Middle frontal gyrus (tissue), 1 donor: ENCODE results near the gene RNU6-7.

ENCODE experiments used
- DNase-seq: peaks from one replicate; pipeline ENCODE4 v3.0.0-alpha.2; 2015; ENCODE audit warnings: low spot score; ENCODE audit errors: extremely low spot score

The RNU6-7 gene

GRCh38 chr14:32201816-32202490, at the start of gene RNU6-7:
RNU6-7 (plus strand) TSS chr14:32202045.
- DNase-seq = no peak

- no peak for DNase-seq
Observed at GRCh38 chr14:32166029-32166428, 35.8 kb upstream of the RNU6-7 start.

- no peak for DNase-seq
Observed at GRCh38 chr14:32166924-32167323, 34.9 kb upstream of the RNU6-7 start.

GRCh38 chr14:32167907-32168306, 33.9 kb upstream of the RNU6-7 start:
- no peak for DNase-seq

GRCh38 chr14:32169191-32169590, 32.7 kb upstream of the RNU6-7 start:
- no peak for DNase-seq

- DNase-seq = no peak
Observed at GRCh38 chr14:32171469-32171868, 30.4 kb upstream of the RNU6-7 start.

GRCh38 chr14:32183151-32184058, 18.4 kb upstream of the RNU6-7 start:
- no peak for DNase-seq

- no peak for DNase-seq
Observed at GRCh38 chr14:32185097-32185496, 16.7 kb upstream of the RNU6-7 start.

GRCh38 chr14:32186248-32186647, 15.6 kb upstream of the RNU6-7 start:
- DNase-seq = no peak

- no peak for DNase-seq
Observed at GRCh38 chr14:32189811-32190210, 12.0 kb upstream of the RNU6-7 start.

- no peak for DNase-seq
Observed at GRCh38 chr14:32190673-32191072, 11.2 kb upstream of the RNU6-7 start.

- DNase-seq = no peak
Observed at GRCh38 chr14:32192712-32193373, 9.0 kb upstream of the RNU6-7 start.

GRCh38 chr14:32193532-32193931, 8.3 kb upstream of the RNU6-7 start:
- DNase-seq = no peak

- DNase-seq = no peak
Observed at GRCh38 chr14:32195636-32196035, 6.2 kb upstream of the RNU6-7 start.

- DNase-seq = no peak
Observed at GRCh38 chr14:32197919-32198318, 3.9 kb upstream of the RNU6-7 start.

- no peak for DNase-seq
Observed at GRCh38 chr14:32200368-32201192, 1.3 kb upstream of the RNU6-7 start.

GRCh38 chr14:32201193-32201815, 541 bp upstream of the RNU6-7 start:
- DNase-seq = peak; percentile 59

GRCh38 chr14:32202491-32202997, 699 bp downstream of the RNU6-7 start:
- DNase-seq = no peak

- peak; percentile 76 for DNase-seq
Observed at GRCh38 chr14:32202998-32203882, 1.4 kb downstream of the RNU6-7 start, which contains the start of gene RNU6-8. RNU6-8 (minus strand) TSS chr14:32203269.
